DMS153 treated with DMSO at 0.1 percent for 48 hours (cell line): ENCODE measurements around the gene SNN.
A peak's percentile ranks its signal among the peaks of the same experiment; 100 is the strongest.

Experiments used
- DNase-seq: peaks from one replicate; lab custom pipeline; 2025; ENCODE audit not compliant: unreplicated experiment; lab: John Stamatoyannopoulos, UW

Gene SNN

DNA sequence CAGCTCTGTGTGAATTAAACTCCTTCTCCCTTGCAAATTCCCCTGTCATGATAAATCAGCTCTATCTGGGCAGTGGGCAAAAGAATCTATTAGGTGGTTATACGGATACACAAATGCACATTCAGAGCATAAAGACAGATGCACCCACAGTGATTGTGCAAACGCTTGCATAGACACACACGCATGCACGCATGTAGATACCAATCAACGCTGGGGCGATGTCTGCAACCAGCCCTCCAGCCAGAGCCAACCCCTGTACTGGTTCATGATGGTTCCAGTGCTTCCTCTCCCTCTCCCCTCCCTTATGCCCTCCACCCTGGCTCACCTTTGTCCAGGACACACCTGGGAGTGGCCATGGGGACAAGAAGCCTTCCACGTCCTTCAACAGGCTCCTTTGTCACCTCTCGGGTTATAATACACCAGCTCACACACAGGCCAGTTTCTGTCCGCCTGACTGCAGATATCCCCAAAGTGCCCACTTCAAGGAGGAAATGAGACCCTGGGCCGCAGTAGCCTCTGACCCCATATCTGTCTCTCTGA, 33.1 kb upstream of the SNN start:
- no peak for DNase-seq

DNA sequence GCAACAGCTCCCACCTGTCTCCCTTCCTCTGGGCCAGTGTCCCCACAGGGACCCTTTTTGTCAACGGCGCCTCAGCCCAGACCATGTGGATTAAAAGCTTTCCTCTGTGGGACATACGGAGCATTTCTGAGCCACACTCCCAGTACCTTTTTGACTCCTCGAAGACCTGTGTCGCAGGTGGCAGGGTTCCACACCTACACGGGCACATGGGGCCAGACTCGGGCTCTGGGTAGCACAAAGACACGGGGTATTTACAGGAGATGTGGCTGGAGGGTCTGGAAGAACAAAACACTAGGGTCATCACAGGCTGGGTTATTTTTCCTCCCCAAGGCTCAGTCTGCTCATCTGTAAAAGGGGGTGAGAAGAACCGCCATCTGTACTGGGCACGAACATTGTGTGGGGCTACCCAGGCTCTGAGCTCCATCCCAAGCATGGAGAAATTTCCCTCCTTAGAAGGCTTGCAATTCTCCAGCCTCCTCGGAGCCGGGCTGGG, 32.5 kb upstream of the SNN start:
- no peak for DNase-seq

DNA sequence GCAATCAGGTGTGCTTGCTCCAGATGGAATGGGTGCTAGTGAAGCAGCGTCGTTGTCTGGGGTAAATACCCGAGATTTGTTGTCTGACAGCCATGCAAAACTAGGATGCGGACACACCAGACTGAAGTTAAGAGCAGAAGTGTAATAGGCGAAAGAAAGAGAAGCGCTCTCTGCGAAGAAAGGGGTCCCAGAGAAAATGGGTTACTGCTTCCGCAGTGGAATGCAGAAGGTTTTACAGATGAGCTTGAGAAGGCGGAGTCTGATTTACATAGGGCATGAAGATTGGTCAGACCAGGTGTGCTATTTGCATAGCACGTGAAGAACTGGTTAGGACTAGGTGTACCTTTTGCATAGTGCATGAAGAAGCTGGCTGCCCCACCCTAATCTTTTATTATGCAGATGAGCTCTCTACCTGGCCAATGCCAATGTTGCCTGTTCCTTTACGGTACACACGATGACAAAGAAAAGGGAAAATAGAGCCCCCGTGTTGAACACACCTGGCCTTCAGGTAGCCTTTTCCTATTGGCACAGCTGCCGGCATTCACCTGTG, 32.0 kb upstream of the SNN start:
- DNase-seq, result peak; percentile 52

DNA sequence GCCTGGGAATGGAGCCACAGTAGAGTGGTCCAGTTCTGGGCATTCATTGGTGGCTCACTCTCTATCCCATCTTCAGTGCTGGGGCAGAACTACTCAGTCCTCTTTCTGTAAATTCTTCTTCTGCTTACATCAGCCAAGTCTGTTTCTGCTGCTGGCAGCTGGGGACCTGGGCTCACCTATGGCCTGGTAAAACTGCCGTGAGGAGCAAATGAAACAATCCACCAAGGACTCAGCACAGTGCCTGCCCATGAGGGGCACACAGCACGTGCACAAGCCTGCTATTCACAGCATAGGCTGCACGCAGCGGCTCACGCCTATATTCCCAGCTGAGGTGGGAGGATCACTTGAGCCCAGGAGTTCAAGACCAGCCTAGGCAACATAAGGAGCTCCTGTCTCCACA, 30.9 kb upstream of the SNN start:
- DNase-seq, result no peak

DNA sequence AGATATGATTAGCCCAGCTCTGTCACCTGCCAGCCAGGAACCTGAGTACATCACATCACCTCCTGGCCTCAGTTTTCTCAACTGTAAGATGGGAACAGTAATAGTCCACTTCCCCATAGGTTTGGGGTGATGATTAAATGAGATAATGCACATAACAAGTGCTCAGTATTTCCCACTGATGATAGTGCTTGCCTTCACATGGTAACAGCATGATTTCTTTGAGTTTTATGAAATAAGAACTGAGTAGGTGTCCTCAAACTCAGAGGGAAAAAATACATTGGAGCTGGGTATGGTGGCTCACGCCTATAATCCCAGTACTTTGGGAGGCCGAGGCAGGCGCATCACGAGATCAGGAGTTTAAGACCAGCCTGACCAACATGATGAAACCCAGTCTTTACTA, 30.1 kb upstream of the SNN start:
- no peak for DNase-seq

DNA sequence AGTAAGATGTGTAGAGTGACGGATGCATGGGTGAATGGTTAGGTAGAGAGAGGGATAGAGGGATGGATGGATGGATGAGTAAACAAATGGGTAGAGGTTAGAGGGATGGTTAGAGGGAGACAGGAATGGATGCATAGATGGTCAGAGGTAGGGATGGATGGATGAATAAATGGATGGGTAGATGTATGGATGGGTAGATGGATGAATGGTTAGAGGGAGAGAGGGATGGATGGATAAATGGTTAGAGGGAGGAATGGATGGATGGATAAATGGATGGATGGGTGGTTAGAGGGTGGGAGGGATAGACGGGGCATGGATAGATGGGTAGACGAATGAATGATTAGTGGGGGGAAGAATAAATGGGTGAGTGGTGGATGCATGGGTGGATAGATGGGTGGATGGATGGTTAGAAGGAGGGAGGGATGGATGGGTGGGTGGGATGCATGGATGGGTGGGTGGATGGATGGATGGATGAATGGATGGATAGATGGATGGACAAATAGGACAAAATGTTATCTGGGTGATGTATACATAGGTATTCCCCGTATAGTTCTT, 29.2 kb upstream of the SNN start:
- no peak for DNase-seq

DNA sequence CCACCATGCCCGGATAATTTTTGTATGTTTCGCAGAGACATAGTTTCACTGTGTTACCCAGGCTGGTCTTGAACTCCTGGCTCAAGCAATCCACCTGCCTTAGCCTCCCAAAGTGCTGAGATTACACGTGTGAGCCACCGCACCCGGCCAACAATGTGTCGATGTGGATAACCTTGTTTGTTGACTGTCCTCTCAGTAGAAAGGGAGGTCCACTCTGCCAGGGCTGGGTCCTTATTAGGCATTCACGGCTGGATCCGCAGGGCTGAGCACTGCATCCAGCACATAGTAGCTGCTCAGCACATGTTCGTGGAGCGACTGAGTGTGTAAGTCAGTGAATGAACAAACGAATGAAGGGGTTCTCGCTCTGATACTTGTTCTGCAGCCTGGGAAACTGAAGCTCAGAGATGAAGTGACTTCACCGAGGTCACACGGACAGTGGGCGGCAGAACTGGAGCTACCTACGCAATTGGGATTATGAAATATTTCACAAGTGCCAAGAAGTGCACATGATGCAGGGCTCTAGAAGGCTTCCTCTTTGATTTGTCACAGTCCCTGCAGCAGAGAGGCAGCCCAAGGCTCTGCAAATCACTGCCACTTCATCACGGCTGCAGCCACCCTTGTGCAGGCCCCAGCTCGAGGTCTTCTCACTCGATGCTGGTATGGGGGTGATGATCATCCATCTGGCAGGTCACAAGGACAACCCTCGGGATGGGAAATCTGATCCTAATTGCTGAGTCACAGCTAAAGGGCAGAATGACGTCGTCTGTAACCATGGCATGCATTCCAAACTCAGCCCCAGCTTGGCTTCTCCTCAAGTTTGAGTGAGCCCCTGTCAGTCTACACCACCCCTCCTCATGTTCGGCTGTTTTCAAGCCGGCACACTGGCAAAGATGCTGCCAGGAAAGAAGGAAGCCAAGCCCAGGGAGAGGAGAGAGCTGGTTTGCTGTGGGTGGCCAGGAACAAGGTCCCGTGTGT, 28.0 kb upstream of the SNN start:
- DNase-seq, result peak; percentile 45

DNA sequence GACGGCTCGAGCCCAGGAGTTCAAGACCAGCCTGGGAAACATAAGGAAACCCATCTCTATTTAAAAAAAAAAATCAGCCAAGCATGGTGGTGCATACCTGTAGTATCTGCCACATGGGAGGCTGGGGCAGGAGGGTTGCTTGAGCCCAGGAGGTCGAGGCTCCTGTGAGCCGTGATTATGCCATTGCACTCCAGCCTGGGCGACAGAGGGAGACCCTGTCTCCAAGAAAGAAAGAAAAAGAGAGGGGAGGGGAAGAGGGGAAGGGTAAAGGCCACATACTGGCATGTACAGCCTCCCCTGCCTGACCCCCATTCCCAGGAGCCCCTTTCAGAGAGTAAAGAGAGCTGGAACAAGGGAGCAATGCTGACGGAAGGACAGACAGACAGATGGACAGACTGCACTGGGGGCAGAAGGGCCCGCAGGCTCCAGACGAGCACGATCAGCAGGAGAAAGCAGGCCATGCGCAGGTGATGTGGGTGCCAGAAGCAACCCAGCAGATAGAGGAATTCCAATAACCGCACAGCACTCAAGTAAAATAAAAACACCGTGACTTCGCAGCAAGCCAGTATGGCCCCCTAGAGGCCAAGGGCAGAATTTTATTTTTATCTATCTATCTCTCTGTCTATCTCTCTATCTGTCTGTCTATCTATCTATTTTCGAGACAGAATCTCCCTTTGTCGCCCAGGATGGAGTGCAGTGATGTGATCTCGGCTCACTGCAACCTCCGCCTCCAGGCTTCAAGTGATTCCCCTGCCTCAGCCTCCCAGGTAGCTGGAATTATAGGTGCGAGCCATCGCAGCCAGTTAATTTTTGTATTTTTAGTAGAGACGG, 27.1 kb upstream of the SNN start:
- peak; percentile 68 for DNase-seq

DNA sequence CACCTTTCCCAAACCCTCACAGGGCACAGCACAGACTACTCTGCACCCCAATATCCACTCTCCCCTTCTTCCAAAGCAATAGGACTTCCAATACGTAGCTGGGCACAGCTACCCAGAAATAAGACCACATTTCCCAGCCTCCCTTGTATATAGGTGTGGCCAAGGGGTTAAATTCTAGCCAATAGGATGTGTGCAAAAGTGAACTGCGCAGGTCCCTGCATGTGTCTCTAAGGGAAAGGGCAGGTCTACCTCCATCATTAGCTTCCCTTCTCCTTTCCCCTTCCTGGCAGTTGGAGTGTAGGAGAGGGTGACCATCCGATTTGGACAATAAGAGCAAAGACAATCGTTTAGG, 25.5 kb upstream of the SNN start:
- DNase-seq, result no peak

DNA sequence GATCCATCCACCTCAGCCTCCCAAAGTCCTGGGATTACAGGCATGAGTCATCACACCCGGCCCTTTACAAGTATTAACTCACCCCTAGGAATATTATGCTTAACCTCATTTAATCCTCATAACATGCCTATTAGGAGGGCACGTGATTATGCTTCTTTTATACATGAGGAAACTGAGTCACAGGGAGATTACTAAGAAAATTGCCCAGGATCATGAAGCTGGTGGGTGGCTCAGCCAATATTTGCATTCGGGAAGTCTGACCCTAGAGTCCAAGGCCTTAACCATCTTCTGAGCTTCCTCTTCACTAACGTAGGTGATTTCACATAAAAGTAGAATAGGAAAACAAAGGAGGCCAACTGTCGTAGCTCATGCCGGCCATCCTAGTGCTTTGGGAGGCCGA, 19.0 kb upstream of the SNN start:
- DNase-seq, result no peak

DNA sequence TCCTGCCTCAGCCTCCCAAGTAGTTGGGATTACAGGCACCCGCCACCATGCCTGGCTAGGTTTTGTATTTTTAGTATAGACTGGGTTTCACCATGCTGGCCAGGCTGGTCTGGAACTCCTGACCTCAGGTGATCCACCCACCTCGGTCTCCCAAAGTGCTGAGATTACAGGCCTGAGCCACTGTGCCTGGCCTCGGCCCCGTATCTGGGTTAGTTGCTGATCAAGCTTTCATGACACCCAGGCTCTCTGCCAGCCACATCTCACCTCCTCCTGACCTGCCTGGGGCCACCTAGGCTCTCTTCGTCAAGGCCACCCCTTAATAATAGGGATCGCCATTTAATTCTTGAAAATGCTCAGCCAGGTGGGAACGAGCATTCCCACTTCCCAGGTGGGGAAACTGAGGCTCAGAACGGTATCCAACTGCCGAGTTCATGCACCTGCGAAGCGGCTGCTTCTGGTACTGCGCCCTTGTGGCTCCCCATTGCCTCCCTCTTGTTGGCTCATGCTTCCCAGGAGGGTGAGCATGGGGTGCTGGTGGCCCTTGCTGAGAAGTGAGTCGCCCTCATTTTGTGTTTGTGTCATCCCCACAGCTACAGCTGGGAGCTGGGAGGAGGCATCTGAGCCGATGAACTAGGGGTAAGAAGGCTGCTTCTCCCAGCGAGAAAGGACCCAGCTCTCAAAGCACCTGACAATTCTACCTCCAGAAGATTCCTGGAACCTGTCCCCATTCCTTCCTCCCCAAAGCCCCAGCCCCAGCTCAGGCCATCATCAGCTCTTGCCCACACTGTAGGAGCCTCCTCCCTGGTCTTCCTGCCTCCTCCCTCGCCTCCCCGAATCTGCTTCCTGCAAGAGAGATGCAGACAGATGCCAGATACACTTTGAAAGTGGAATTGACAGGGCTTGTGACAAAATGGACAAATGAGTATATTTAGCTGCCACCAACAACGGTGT, 17.3 kb upstream of the SNN start:
- DNase-seq, result no peak

DNA sequence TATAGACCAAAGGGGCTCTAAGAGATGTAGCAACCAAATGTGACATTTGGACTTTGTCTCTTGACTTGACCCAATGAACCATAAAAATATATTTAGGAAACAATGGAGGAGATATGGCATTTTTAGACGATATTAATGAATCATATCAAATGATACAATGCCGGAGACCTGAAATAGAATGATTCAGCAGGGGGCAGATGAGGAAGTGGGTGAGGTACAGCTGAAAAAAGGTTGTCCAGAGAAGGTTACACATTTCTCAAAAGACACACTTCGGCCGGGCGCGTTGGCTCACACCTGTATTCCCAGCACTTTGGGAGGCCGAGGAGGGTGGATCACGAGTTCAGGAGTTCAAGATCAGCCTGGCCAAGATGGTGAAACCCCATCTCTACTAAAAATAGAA, 16.5 kb upstream of the SNN start:
- no peak for DNase-seq

DNA sequence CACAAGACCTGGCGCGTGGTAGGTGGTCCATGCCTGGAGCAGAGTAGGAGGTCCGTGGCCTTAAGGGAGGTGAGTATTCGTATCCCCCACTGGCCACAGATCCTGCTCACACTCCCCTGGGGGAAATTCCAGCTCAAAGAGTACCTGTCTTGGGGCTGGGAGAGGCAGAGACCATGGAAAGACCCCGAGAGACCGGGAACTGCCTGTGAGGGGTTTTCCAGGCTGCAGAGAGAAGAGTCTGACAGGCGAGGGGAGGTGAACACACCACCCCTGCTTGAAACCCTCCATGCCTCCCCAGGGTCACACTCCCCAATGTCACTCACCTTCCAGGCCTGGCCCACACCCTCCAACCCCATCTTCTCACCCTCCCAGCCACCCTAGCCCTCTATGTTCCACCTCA, 12.6 kb upstream of the SNN start:
- no peak for DNase-seq

DNA sequence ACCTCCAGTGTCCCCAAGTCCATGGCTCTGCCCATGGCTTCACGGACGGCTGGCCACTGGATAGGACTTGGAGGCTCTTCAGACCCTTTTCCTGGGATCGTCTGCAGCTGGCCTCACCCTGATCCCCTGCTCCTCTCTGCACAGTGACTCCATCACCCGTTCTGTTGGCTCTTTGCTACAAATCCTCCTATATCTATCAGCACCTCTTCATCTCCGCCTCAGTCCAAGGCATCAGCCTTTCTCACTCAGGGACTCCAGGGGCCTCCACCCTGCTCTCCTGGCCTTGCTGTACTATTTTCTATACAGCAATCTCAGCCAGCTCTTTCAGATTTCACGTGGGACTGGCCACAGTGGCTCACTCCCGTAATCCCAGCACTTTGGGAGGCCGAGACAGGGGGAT, 10.7 kb upstream of the SNN start:
- no peak for DNase-seq

DNA sequence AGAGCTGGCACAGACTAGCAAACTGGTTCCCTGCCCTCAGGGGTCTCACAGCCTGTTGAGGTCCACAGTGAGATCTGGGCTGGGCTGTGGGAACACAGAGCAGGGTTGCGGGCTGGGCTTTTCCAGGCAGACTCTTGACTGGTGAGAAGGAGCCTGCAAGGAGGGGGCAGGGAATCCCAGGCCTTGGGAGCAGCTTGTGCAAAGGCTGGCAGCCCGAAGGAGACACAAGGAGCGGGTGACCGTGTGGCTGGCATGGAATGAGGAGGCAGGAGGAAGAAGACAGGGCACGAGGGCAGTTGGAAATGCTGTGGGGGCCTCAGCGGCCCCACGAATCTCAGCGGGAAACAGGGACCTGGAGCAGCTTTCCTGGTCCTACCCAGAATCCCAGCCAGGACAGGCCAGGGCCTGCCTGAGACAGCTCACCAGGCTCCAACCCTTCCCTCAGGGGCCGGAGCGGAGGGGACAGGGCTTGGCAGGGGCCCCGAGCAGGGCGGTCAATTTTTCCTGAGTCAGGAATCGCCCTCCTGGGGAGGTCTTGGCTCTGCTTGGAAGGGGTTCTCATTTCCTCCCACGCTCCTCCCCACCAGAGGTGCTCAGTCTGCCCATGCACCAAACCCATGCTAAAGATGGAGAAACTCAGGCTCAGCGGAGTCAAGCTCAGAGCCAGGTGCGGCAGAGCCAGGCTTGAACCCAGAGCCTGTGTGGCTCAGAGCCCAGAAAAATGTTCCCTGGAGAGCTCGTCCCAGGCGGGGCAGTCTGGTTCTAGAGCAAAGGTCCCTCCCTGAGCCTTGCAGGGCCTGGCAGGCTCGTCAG, 9.2 kb upstream of the SNN start:
- DNase-seq, result no peak

DNA sequence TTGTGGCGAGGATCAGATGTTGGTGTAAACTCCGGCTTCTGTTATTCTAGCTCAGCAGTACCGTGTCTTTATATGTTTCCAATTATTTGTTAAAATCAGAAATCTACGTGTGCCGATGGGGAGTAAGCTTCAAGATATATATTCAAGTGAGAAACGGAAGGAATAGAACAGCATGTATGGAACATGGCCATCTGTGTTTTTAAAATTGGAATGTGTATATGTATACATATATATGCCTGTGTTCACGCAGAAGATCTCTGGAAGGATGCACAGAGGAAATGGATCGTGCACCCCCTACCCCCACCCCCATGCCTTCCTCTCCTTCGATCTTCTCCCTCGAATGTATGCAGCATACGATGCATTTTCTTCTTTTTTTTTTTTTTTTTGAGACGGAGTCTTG, 7.7 kb upstream of the SNN start:
- DNase-seq, result no peak

DNA sequence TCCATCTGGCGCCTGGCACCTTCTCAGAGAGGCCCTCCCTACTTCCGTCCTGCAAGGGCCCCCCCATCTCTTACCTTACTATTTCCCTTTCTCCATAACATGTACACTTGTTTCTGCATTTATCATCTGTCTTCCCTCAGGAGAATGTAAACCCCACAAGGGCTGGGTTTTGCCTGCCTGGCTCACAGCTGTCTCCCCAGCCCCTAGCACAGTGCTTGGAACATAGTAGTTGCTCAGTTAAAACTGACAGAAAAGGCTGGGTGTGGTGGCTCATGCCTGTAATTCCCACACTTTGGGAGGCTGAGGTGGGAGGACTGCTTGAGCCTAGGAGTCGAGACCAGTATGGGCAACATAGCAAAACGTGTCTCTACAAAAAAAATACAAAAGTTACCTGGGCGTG, 5.7 kb upstream of the SNN start:
- DNase-seq, result no peak

DNA sequence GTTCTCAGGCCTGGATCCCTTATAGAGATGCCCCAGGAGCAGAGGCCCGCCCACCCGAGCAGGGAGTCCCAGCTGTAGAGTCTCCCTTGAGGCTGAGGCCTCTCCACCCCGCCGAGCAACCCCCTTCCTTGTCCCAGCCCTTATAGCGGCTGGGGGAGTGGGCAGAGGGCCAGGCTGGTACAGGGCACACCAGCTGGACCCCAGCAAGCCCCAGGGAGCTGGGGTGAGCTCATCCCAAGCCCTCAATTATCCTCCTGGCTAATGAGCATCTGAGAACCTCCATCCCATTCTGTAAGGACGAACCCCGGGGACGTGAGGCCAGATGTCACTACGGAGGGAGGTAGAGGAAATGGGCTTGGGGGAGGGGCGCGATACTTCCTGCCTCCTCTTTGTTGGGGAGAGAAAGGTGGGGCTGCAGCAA, 3.2 kb upstream of the SNN start:
- no peak for DNase-seq
